ENCODE measurements around the gene KLHL1.

DNA sequence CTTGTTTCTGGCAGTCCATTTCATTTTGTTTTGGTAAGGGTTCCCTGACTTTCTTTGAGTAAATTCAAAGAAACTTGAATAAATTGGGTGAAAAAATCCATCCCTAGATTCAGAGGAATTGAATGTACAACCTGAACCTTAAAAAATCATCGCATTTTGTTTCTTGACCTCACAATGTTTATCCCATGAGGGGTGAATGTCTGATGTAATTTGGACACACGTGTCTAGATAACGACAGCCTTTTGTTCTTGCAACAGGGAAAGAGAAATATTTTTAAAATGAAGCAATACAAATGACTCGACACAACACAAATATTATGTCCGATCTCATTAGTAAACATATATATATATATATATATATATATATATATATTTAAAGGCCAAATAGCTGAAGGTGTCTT, 453.9 kb downstream of the KLHL1 start:
- no peak for TF ChIP-seq ZNF660 (CRISPR knock-in tag; IDR thresholded peaks at IDR 0.05; ENCODE audit: borderline replicate concordance, low read depth)
- TF ChIP-seq TOPORS (CRISPR knock-in tag; IDR thresholded peaks at IDR 0.05) = no peak
- no peak for TF ChIP-seq ZNF878 (CRISPR knock-in tag; IDR thresholded peaks at IDR 0.05)
- TF ChIP-seq GATAD1 (CRISPR knock-in tag; IDR thresholded peaks at IDR 0.05) = no peak
- no peak for TF ChIP-seq GABPA (IDR thresholded peaks at IDR 0.05; ENCODE audit: low read depth, low read length)
- TF ChIP-seq GABPA (CRISPR knock-in tag; IDR thresholded peaks at IDR 0.05; ENCODE audit: low read depth) = no peak
- no peak for TF ChIP-seq PHF20 (CRISPR knock-in tag; IDR thresholded peaks at IDR 0.05)
- TF ChIP-seq ZFP36 (IDR thresholded peaks at IDR 0.05; ENCODE audit: borderline replicate concordance, low read depth, low read length, partially characterized antibody) = no peak
- no peak for TF ChIP-seq ZSCAN29 (CRISPR knock-in tag; conservative IDR thresholded peaks at IDR 0.05)
- no peak for TF ChIP-seq TAF1 (CRISPR knock-in tag; IDR thresholded peaks at IDR 0.05)
- no peak for TF ChIP-seq MLLT10 (CRISPR knock-in tag; IDR thresholded peaks at IDR 0.05)
- no peak for TF ChIP-seq CENPT (CRISPR knock-in tag; IDR thresholded peaks at IDR 0.05; ENCODE audit: low read depth)
- TF ChIP-seq, protein P1, sequence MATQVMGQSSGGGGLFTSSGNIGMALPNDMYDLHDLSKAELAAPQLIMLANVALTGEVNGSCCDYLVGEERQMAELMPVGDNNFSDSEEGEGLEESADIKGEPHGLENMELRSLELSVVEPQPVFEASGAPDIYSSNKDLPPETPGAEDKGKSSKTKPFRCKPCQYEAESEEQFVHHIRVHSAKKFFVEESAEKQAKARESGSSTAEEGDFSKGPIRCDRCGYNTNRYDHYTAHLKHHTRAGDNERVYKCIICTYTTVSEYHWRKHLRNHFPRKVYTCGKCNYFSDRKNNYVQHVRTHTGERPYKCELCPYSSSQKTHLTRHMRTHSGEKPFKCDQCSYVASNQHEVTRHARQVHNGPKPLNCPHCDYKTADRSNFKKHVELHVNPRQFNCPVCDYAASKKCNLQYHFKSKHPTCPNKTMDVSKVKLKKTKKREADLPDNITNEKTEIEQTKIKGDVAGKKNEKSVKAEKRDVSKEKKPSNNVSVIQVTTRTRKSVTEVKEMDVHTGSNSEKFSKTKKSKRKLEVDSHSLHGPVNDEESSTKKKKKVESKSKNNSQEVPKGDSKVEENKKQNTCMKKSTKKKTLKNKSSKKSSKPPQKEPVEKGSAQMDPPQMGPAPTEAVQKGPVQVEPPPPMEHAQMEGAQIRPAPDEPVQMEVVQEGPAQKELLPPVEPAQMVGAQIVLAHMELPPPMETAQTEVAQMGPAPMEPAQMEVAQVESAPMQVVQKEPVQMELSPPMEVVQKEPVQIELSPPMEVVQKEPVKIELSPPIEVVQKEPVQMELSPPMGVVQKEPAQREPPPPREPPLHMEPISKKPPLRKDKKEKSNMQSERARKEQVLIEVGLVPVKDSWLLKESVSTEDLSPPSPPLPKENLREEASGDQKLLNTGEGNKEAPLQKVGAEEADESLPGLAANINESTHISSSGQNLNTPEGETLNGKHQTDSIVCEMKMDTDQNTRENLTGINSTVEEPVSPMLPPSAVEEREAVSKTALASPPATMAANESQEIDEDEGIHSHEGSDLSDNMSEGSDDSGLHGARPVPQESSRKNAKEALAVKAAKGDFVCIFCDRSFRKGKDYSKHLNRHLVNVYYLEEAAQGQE (IDR thresholded peaks at IDR 0.05; ENCODE audit: borderline replicate concordance in 1 of 2, low read depth in 1 of 2, low read length in 2 of 2) = no peak
